K562 treated with DMSO at 1 percent for 48 hours (cell line): ENCODE data around the gene PHB1. TPM values are rescaled to one million over a fixed set of nuclear protein-coding genes. Genes with fewer than 3 reads are reported as not detected.

ENCODE experiments used
- total RNA-seq: library from RNA; unstranded; fragments of 300-600 nt; gene quantifications from 2 replicates; pipeline ENCODE4 v1.2.3, GENCODE V29; 2022; ENCODE audit warnings: low replicate concordance; ENCODE audit errors: extremely low read depth

Gene PHB1
- total RNA-seq = 3,430 TPM in 1 of 2 replicates, not detected in the other

GRCh38 chr17:49414622-49415350 lies at the start of gene PHB1:
Gene PHB1 (minus strand): TSS chr17:49414882. CDS start chr17:49413264, 1,618 bp downstream.

GRCh38 chr17:49361902-49362722 lies 52.6 kb downstream of the PHB1 start, which contains the start of gene ZNF652:
Gene ZNF652 (minus strand): TSS chr17:49362250. CDS start chr17:49317725, 44,525 bp downstream.

Other genes with a start within 250 kb of the PHB1 start
- gene GNGT2, start 204.3 kb downstream of the PHB1 start, total RNA-seq = not detected in 2 replicates
- not detected in 2 replicates for gene ABI3, start 204.2 kb downstream of the PHB1 start, total RNA-seq
- gene PHOSPHO1, start 184.1 kb downstream of the PHB1 start, total RNA-seq = not detected in 2 replicates
- gene ZNF652, start 52.6 kb downstream of the PHB1 start, total RNA-seq = not detected in 2 replicates
- not detected in 2 replicates for gene NGFR, start 80.4 kb upstream of the PHB1 start, total RNA-seq
- not detected in 2 replicates for gene NXPH3, start 161.0 kb upstream of the PHB1 start, total RNA-seq